M059J (cell line): Measurements from ENCODE around the gene AARS2. TPM values are rescaled to one million over a fixed set of nuclear protein-coding genes. Genes with fewer than 3 reads are reported as not detected.
A peak's percentile ranks its signal among the peaks of the same experiment; 100 is the strongest.
"Not testable (repeated sequence)": the region's sequence is repeated elsewhere in the genome, so short reads cannot be mapped to it uniquely, and the experiment has no call there.

Source experiments
- DNase-seq: peaks from one replicate; pipeline ENCODE4 v3.0.0-alpha.2; 2012; ENCODE audit warnings: low read depth
- total RNA-seq: library from RNA; depleted of rRNA; stranded (reverse); fragments of >200 nt; shearing (Covaris generic); gene quantifications from 2 replicates; pipeline ENCODE4 v1.2.3, GENCODE V29; 2014; rRNA removed

Gene AARS2
- total RNA-seq, result 7.3 and 19.0 TPM in 2 replicates

DNA sequence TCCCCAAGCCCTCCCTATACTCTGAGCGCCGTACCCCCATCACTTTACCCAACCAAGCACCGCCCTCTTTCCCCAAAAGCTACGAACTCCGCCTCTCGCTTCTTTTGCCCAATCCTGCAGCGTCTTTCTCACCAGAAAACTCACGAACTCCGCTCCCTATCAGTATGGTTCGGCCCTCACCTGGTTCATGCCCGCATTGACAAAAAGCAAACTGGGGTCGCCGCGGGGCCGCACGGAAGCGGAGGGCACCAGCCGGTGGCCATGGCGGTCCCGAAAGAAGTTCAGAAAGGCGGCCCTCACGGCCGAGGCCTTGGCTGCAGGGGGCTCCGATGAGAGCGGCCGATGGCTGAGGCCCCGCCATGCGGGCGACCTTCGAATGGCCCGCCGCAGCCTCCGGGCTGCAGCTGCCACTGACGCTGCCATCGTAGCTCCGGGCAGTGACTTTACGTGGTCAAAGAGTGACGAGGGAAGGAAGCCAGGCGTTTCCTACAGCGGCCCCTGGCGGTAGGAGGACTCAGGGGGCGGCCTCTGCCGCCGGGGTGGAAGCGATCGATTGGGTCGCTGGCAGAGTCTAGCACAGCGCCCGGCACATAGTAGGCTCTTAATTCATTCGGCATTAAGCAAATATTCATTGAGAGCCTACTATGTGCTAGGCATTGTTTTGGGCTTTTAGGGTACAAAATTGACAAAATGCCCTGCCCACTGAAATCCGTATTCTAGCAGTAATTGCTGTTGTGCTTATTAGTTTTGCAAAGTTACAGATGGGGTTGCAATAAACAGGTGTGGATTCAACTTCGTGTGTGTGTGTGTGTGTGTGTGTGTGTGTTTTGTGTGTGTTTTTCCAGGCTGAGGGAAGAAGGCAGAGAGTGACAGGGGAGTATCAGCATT, at the start of gene AARS2:
Gene AARS2, minus strand, starts transcription at position 447 of the 888 bp plus-strand sequence. Its CDS starts 24 bp downstream, at position 423.
- peak; percentile 87 for DNase-seq

DNA sequence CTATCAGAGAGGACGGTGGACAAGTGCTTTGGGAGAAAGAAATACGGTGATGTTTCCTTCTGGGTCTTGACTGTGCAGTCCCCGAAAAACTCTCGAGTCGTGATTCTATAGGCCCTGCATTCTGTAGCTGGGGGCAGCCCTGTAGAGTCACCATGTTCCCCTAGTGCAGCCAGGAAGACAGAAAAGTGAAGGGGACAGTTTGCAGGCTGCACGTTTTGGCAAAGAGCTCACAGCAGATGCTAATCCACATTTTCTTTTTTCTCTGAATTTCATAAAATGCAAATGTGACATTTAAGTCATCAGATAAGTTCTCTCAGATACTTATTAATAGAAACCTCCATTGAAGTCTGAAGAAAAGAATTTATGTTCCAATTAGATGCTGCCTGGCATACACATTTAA, 48.8 kb upstream of the AARS2 start:
- no peak for DNase-seq

DNA sequence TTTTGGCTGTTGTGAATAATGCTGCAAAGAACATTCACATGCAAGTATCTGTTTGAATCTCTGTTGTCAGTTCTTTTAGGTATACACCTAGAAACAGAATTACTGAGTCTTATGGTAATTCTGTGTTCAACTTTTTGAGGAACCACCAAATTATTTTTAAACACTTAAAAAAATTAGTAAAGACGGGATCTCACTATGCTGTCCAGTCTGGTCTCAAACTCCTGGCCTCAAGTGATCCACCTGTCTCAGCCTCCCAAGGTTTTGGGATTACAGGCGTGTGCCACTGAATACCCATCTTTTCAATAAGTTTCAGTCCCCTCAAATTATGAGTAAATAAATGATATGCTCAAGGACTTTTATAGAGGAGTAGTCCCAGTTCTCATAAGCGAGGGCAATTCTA, 46.8 kb upstream of the AARS2 start:
- DNase-seq, result no peak

DNA sequence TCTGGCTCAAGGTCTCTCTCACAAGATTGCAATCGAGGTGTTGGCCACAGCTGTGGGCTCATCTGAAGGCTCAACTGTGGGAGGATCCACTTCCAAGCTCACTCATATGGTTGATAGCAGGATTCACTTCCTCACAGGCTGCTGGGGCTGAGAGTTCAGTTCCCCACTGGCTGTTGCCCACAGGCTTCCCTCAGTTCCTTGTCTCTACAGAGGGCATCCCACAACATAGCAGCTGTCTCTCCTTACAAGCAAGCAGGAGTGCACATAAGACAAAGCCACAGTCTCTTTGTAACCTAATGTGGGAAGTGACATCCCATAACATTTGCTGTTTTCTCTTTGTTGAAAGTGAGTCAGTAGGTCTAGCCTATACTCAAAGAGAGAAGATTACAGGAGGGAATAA, 43.3 kb upstream of the AARS2 start:
- no peak for DNase-seq

DNA sequence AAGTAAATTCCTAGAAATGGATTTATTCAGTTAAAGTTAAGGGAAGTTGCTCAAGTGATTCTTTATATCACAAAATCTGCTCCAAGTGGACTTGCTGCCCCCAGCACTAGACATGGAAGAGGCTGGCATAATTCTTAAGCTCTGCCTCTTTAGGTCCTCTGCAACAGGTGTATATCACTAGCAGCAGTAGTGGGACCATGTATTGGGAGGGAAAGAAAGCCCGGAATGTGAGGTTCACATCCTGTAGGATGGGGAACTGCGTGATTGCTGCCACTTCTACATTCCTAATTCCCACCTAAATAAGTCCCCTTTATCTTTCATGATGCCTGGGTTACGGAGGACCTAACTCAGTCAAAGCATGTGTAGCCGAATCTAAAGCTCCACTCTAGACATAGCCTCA, 42.5 kb upstream of the AARS2 start:
- no peak for DNase-seq

DNA sequence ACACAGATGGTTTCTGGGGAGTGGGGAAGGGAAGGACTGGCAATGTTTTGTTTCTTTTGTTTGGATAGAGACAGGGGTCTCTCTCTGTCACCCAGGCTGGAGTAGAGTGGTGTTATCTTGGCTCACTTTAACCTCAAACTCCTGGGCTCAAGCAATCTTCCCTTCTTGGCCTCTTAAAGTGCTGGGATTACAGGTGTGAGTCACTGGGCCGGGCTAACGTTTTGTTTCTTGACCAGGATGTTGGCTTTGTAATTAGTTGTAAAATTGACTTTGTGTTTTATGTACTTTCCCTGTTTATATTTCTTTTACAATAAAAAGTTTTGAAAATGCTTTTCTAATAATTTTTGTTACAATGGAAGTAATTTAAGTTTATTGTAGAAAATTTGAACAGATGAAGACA, 40.2 kb upstream of the AARS2 start:
- DNase-seq, result peak; percentile 58

DNA sequence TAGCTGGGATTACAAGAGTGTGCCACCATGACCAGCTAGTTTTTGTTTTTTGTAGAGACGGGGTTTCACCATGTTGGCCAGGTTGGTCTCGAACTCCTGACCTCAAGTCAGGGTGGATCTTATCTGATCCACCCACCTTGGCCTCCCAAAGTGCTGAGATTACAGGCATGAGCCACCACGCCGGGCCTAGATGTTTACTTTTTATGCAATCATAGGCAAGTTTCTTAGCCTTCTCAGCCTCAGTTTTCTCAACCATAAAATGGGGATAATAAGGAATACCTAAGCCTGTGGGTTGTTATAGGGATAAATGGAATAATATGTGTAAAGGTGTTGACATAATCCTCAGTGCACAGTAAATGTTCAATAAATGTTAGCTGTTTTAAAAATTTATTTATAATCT, 39.1 kb upstream of the AARS2 start:
- DNase-seq, result no peak

DNA sequence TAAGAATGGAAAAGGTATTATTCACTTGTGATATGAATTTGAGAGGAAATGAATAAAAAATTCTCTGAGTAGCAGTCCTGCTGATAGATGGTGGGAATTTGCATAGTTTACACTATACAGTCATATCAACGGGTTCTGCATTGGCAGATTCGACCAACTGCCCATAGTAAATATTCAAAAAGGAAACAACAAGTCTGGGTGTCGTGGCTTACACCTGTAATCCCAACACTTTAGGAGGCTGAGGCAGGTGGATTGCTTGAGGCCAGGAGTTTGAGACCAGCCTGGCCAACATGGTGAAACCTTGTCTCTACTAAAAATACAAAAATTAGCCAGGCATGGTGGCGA, 37.5 kb upstream of the AARS2 start:
- DNase-seq, result not testable (repeated sequence)

DNA sequence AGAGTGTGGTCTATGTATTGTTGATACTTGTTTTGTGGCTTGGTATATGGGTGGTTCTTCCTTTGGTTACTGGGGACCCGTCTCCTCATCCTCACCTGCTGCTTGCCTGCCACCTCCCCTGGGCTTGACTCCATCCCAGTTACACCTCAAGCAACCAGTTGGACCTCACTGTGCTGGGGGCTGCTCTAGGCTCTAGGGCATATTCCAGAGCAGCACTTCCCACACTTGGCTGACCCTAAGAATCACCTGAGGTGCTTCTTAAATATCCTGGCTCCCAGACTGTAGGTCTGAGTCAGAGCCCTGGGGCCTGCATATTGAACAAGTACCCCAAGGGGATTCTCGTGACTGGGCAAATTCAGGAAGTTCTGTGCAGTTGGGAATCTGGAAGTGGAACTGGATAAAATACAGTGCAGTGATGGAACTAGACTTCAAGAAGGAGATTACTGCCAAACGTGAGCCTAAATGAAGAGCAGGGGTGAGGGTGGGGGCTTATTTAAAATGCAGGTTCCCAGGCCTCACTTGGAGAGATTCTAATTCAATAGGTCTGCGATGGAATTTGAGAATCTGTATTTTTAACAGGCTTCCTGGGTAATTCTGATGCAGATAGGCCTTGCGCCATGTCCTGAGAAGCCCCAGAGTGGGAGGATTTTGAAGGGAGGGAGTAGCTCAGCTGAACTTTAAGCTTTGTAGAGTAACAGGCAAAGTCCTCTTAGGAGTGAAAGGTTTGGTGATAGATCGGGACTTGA, 36.9 kb upstream of the AARS2 start:
- peak; percentile 35 for DNase-seq

DNA sequence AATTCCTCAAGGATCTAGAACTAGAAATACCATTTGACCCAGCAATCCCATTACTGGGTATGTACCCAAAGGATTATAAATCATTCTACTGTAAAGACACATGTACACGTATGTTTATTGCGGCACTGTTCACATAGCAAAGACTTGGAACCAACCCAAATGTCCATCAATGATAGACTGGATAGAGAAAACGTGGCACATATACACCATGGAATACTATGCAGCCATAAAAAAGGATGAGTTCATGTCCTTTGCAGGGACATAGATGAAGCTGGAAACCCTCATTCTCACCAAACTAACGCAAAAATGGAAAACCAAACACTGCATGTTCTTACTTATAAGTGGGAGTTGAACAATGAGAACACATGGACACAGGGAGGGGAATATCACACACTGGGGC, 33.7 kb upstream of the AARS2 start:
- DNase-seq, result not testable (repeated sequence)

DNA sequence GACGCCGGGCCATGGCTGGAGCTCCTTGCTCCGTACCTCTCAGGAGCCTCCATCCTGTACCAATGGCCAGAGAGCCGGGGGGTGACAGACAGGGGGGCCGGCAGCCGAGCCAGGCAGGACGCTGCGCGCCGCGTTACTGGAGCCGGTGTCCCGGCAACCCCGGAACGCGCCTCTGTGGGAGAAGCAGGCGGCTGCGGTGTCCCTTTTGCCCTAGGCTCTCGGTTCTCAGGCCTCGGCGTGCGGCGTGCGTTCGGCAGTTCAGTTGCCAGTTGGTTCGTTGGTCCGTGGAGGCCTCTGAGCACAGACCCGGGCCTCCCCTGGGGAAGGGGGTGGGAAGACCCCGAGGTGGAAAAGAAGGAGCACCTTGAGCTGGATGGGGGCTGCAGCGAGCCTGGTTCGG, 29.3 kb upstream of the AARS2 start, which contains the start of gene SPATS1:
Gene SPATS1, plus strand, starts transcription at position 162 of the 400 bp plus-strand sequence. CDS start 446 bp downstream, outside the sequence.
- DNase-seq, result peak; percentile 46

DNA sequence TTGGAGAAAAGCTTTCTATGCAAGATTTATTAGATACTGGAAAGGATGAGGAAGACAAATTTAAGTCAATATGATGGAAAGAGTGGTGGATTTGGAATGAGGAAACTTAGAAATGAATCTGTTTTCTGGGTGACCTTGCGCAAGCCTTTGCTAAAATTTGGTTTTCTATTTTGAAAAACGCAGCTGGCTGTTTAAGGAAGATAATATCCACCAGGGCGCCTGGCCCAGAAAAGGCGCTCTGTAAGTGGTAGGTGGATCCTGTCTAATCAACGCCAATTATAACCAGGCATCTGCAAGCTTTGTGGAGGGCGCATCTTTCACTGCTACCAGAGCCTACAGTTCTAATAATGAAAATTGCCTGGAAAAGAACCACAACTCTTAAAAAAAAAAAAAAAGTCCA, 28.9 kb upstream of the AARS2 start:
- DNase-seq, result no peak

DNA sequence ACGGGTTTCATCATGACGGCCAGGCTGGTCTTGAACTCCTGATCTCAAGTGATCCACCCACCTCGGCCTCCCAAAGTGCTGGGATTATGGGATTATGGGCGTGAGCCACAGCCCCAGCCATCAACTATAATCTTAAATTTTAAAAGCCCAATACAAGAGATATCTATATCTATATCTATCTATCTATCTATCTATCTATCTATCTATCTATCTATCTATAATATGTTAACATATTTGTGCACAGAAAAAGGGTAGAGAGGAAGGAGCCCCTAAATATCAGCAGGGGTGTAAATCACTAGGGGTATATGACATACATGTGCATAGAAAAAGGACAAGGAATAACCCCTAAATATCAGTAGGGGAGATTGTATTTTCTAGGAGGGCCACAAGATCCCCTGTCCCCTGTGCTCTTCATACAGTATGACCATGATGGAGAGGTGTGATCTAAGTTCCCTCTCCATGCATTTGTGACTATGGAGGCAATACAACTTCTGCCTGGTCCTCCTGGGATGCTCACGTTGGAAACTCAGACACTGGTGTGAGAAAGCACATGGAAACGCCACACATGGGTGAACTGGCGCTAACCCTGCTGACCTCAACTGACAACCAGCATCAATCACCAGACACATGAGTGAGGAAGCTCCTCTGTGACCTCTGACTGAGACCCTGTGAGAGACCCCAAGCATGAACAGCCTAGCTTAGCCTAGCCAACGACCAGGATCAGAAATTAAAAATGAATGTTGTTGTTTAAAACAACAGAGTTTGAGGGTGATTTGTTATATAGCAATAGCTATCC, 28.1 kb upstream of the AARS2 start:
- no peak for DNase-seq

DNA sequence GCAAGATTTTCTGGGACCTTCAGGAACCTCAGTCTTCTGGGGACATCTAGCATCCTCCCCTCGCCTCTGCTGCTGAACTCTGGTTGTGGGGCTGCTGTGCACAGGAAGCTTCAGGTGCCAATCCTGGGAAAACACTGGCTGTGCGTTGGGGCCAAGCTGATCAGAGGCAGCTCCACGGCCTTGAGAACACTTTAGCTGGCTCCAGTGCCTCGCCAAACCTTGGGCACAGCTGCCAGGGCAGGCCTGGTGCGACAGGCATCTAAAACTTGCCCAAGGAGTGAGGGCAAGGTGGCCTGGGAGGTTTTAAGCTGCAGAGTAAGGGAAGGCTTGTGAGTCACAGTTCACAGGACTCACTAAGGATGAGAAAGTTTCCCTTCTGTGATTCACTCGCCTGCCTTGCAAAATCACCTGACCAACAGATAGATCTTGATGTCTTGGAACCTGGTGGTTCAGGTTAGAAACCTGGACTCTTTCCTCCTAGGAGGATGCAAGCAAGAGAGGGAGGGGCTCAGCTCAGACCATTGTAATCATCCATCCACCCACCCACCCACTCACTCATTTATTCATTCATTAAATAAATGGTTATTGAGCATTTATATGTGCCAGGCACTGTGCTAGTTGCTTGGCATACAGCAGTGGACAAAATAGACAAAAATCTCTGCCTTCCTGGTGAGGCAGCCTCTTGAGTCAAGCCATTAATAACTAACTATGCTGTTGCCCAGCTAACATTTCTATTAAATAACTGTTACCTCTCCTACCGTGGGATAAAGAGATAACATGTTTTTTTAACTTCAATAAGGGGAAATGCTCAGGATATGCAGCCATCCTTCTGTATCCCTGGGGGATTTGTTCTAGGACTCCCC, 26.8 kb upstream of the AARS2 start:
- peak; percentile 78 for DNase-seq

DNA sequence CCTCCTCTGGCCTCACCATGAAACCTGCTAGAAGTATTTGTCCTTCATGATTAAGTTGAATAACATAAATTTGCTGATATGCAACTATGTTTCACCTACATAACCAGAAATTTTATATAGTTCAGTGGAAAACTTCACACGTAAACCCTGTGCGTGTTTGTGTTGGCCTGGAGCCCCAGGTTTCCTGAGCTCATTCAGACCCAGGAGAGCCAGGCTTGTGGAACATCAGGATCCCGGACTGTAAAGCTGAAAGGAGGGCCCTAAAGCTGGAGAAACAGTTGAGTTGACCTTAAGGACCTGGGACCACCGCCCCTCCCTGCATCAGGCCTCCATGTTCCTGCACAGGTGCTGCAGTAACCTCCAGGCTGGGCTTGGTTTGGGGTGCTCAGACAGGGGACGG, 26.2 kb upstream of the AARS2 start:
- DNase-seq, result no peak

DNA sequence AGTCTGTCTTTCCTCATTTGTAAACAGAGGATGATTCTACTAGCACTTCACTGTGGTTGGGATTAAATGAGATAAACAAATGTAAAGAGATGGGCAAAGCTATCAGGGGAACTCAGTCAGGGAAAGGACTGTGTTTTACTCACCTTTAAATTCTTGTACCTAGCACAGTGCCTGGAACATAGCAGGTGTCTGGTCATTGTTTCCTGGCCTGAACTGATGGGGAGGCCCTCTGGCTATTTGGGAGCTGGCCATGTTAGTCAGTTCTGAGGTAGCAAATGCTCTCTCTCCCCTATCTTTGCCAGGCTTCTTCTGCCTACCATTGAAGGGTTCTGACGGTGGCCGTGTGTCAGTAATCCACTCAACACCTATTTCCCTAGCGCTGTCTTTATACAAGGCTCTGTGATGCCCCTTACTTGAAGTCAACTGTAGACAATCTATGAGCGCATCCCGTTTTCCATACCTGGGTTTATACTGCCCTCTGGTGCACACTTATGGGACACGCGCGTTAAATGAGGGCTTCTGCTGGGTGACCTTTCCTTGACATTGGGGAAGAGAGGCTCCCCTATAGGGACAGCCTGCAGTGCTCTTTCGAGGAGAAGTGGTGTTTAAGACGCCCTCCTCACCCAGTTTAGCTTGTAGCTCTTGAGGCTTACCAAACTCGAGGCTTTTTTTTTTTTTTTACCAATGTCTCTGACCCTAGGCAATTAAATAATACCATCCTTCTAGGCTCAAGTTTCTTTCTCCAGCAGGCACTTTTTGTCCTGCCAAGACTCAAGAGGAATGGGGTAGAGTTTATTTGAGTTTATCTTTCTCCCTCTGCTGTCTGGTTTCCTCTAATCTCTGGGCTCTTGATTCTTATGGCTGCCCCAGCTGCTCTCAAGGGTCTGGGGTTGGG, 25.3 kb upstream of the AARS2 start:
- DNase-seq, result peak; percentile 68

DNA sequence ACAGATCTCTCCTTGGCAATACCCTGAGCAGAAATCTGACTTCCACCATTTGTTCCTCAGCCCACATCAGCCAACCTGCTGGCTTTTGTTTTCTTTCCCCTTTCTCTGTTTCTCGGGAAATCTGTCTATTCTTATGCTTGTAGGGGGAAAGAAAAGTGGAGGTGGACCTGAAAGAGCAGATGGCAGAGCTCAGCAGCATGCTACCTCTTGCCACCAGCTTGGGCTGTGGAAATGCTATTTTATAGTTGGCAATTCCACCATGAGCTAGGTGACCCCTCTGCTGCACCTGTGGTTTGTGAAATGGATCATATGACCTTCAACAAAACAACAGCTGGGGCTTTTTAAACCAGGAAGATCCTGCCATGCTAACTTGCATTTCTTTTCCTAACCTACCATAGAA, 22.5 kb upstream of the AARS2 start:
- no peak for DNase-seq

DNA sequence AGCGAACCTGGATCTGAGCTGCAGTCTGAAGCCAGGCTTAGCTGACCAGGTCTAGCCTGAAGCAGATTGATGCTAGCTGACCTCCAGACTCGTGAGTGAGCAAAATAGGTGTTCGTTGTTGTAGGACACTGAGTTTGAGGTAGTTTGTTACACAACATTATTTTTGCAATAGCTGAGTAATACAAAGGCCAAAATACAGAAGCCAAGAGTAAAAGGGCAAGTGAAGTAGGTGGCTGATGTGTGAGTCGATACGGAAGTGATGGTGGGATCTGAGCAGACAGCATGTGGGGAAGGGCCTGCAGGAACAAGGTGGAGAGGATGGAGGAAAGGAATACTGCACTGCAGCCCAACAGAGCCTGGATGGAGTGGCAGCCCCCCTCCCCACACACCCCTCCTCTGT, 20.8 kb upstream of the AARS2 start:
- no peak for DNase-seq

DNA sequence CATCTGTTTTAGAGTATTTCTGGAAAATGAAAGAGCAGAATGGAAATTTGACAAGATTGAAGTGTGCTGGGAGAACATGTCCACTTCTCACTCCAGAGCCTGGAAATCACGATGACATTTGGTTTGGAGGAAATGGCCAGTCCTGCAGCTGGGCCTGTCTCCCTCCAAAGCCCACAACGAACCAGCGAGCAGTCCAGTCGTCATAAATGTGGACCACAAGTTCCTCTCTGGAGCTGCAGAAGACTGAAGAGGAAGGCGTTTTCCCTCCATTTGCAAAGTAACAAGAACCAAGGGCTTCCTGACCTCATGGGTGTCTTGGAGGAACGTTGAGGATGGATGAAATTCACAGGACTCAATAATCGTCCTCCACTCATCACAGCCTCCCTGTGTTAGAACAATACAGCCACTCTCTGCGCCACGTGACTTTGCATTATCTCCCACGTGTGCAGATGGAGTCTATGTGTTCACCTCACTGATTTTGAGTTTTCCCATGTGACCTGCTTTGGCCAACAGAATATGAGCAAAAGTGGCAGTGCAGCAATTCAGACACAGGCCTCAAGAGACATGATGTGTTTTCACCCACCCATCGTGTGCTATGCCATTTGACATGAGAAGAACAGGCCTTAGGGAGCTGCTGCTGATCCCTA, 20.2 kb upstream of the AARS2 start:
- DNase-seq, result no peak

DNA sequence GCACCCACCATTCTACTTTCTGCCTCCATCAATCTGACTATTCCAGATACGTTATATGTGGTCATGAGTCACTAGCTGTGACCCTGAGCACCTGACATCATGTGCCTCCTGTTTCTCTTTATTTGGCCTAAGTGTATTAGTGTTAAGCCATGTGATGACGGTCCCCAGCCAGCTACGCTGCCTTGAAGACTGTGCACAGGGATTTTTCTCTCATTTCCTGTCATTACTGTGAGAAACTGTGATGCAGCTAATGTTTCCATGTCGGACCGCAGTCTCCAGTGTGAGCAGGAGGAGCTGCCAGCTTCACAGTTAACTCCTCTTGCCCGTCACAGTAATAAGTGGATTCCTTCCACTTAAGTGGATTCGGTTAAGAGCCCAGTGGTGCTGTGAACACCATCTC, 19.4 kb upstream of the AARS2 start:
- peak; percentile 30 for DNase-seq
